ENCODE data around the gene ZNF292. TPM values are rescaled to one million over a fixed set of nuclear protein-coding genes. Genes with fewer than 3 reads are reported as not detected.

ZNF292 gene
- total RNA-seq, 1 donor from 2014 or later: 35.8 TPM

GRCh38 chr6:87261534-87261933, 106.2 kb downstream of the ZNF292 start:
- Histone ChIP-seq H3K4me3 (ENCODE audit: low read depth, low read length) (no peak overlapping the region), H3K36me3 (ENCODE audit: control insufficient read depth, insufficient read depth, low read length) (no peaks in the 10 kb centered on the region), H3K27me3 (ENCODE audit: control insufficient read depth, insufficient read depth, low read length) (no peaks in the 10 kb centered on the region)
- TF ChIP-seq CTCF (IDR thresholded peaks at IDR 0.05; ENCODE audit: insufficient read depth, low read length, poor library complexity, severe bottlenecking): no peak
- no peak for DNase-seq (ENCODE audit: low read depth)

- H3K27me3 ChIP-seq (ENCODE audit: control insufficient read depth, insufficient read depth, low read length): no peaks in the 10 kb centered on the region
- no peak for TF ChIP-seq CTCF (IDR thresholded peaks at IDR 0.05; ENCODE audit: insufficient read depth, low read length, poor library complexity, severe bottlenecking)
- DNase-seq (ENCODE audit: low read depth): no peak
- H3K36me3 ChIP-seq (ENCODE audit: control insufficient read depth, insufficient read depth, low read length): no peaks in the 10 kb centered on the region
- H3K4me3 ChIP-seq (ENCODE audit: low read depth, low read length): no peak overlapping the region
Measured at GRCh38 chr6:87264481-87264880, 109.1 kb downstream of the ZNF292 start.

- Histone ChIP-seq H3K27me3 (ENCODE audit: control insufficient read depth, insufficient read depth, low read length) (no peaks in the 10 kb centered on the region), H3K4me3 (ENCODE audit: low read depth, low read length) (no peak overlapping the region), H3K36me3 (ENCODE audit: control insufficient read depth, insufficient read depth, low read length) (no peaks in the 10 kb centered on the region)
- no peak for DNase-seq (ENCODE audit: low read depth)
- TF ChIP-seq CTCF (IDR thresholded peaks at IDR 0.05; ENCODE audit: insufficient read depth, low read length, poor library complexity, severe bottlenecking): no peak
Measured at GRCh38 chr6:87274660-87275274, 119.4 kb downstream of the ZNF292 start.

- no peak for DNase-seq (ENCODE audit: low read depth)
- H3K36me3 ChIP-seq (ENCODE audit: control insufficient read depth, insufficient read depth, low read length): no peaks in the 10 kb centered on the region
- no peak overlapping the region for H3K4me3 ChIP-seq (ENCODE audit: low read depth, low read length)
- no peaks in the 10 kb centered on the region for H3K27me3 ChIP-seq (ENCODE audit: control insufficient read depth, insufficient read depth, low read length)
- no peak for TF ChIP-seq CTCF (IDR thresholded peaks at IDR 0.05; ENCODE audit: insufficient read depth, low read length, poor library complexity, severe bottlenecking)
Measured at GRCh38 chr6:87276624-87277023, 121.3 kb downstream of the ZNF292 start.

GRCh38 chr6:87277123-87277522, 121.8 kb downstream of the ZNF292 start:
- DNase-seq (ENCODE audit: low read depth): no peak
- no peaks in the 10 kb centered on the region for H3K27me3 ChIP-seq (ENCODE audit: control insufficient read depth, insufficient read depth, low read length)
- H3K4me3 ChIP-seq (ENCODE audit: low read depth, low read length): no peak overlapping the region
- TF ChIP-seq CTCF (IDR thresholded peaks at IDR 0.05; ENCODE audit: insufficient read depth, low read length, poor library complexity, severe bottlenecking): no peak
- H3K36me3 ChIP-seq (ENCODE audit: control insufficient read depth, insufficient read depth, low read length): no peaks in the 10 kb centered on the region

- H3K27me3 ChIP-seq (ENCODE audit: control insufficient read depth, insufficient read depth, low read length): no peaks in the 10 kb centered on the region
- H3K36me3 ChIP-seq (ENCODE audit: control insufficient read depth, insufficient read depth, low read length): no peaks in the 10 kb centered on the region
- no peak for DNase-seq (ENCODE audit: low read depth)
- no peak overlapping the region for H3K4me3 ChIP-seq (ENCODE audit: low read depth, low read length)
- TF ChIP-seq CTCF (IDR thresholded peaks at IDR 0.05; ENCODE audit: insufficient read depth, low read length, poor library complexity, severe bottlenecking): no peak
Measured at GRCh38 chr6:87279196-87279595, 123.8 kb downstream of the ZNF292 start.

All from kidney epithelial cell (primary cell).